ENCODE measurements around the gene GMFB.
A peak's percentile ranks its signal among the peaks of the same experiment; 100 is the strongest.

GMFB gene

GRCh38 chr14:54488646-54489317 lies at the start of gene GMFB:
Gene GMFB, minus strand, starts transcription at chr14:54488980. Its CDS starts 53 bp downstream, at chr14:54488927.
- DNase-seq = peak; percentile 83 to 85

- DNase-seq = no peak
Observed at GRCh38 chr14:54538055-54538454, 49.3 kb upstream of the GMFB start.

GRCh38 chr14:54537651-54538050 lies 48.9 kb upstream of the GMFB start:
- DNase-seq = no peak

- no peak for DNase-seq
Observed at GRCh38 chr14:54535646-54536045, 46.9 kb upstream of the GMFB start.

GRCh38 chr14:54535126-54535525 lies 46.3 kb upstream of the GMFB start:
- DNase-seq = no peak

GRCh38 chr14:54533100-54533499 lies 44.3 kb upstream of the GMFB start:
- no peak for DNase-seq

- DNase-seq = no peak
Observed at GRCh38 chr14:54532111-54533012, 43.6 kb upstream of the GMFB start.

GRCh38 chr14:54529811-54530210 lies 41.0 kb upstream of the GMFB start:
- DNase-seq = no peak

GRCh38 chr14:54528973-54529372 lies 40.2 kb upstream of the GMFB start:
- DNase-seq = no peak

- DNase-seq = no peak
Observed at GRCh38 chr14:54524410-54524809, 35.6 kb upstream of the GMFB start.

GRCh38 chr14:54516709-54517108 lies 27.9 kb upstream of the GMFB start:
- DNase-seq = no peak

GRCh38 chr14:54515670-54516069 lies 26.9 kb upstream of the GMFB start:
- DNase-seq = no peak

- no peak for DNase-seq
Observed at GRCh38 chr14:54512393-54512792, 23.6 kb upstream of the GMFB start.

GRCh38 chr14:54509546-54510501 lies 21.0 kb upstream of the GMFB start, which contains the start of gene CGRRF1:
Gene CGRRF1, plus strand, starts transcription at chr14:54509906. Its CDS starts 54 bp downstream, at chr14:54509960.
- peak; percentile 92 to 93 for DNase-seq

GRCh38 chr14:54503486-54503885 lies 14.7 kb upstream of the GMFB start:
- no peak for DNase-seq

GRCh38 chr14:54502602-54503001 lies 13.8 kb upstream of the GMFB start:
- no peak for DNase-seq

GRCh38 chr14:54501480-54501879 lies 12.7 kb upstream of the GMFB start:
- DNase-seq = no peak

GRCh38 chr14:54500744-54501143 lies 12.0 kb upstream of the GMFB start:
- DNase-seq = no peak

GRCh38 chr14:54498579-54498978 lies 9.8 kb upstream of the GMFB start:
- DNase-seq = no peak

- DNase-seq = no peak
Observed at GRCh38 chr14:54498095-54498531, 9.3 kb upstream of the GMFB start.

GRCh38 chr14:54497224-54497623 lies 8.4 kb upstream of the GMFB start:
- no peak for DNase-seq

- DNase-seq = no peak
Observed at GRCh38 chr14:54493293-54493692, 4.5 kb upstream of the GMFB start.
